Amniotic stem cell (primary cell): ENCODE data around the gene SPOCK1.
A peak's percentile ranks its signal among the peaks of the same experiment; 100 is the strongest.

Source experiments
- DNase-seq: peaks from one replicate; lab custom pipeline; 2025; lab: John Stamatoyannopoulos, UW

Gene SPOCK1

GRCh38 chr5:137194300-137194699, 304.8 kb downstream of the SPOCK1 start:
- no peak for DNase-seq

GRCh38 chr5:137192293-137192743, 306.8 kb downstream of the SPOCK1 start:
- DNase-seq: no peak

GRCh38 chr5:137191179-137191578, 307.9 kb downstream of the SPOCK1 start:
- DNase-seq: no peak

GRCh38 chr5:137190441-137190840, 308.7 kb downstream of the SPOCK1 start:
- DNase-seq: no peak

GRCh38 chr5:137190031-137190430, 309.1 kb downstream of the SPOCK1 start:
- no peak for DNase-seq

- DNase-seq: no peak
Observed at GRCh38 chr5:137188566-137188965, 310.6 kb downstream of the SPOCK1 start.

- DNase-seq: peak; percentile 49
Observed at GRCh38 chr5:137186759-137187461, 312.2 kb downstream of the SPOCK1 start.

GRCh38 chr5:137185193-137185592, 313.9 kb downstream of the SPOCK1 start:
- DNase-seq: no peak

- DNase-seq: no peak
Observed at GRCh38 chr5:137184734-137185133, 314.4 kb downstream of the SPOCK1 start.

- DNase-seq: no peak
Observed at GRCh38 chr5:137182576-137182975, 316.6 kb downstream of the SPOCK1 start.

- DNase-seq: no peak
Observed at GRCh38 chr5:137181667-137182066, 317.5 kb downstream of the SPOCK1 start.

- DNase-seq: no peak
Observed at GRCh38 chr5:137179203-137179602, 319.9 kb downstream of the SPOCK1 start.

GRCh38 chr5:137176609-137177008, 322.5 kb downstream of the SPOCK1 start:
- DNase-seq: no peak

- DNase-seq: no peak
Observed at GRCh38 chr5:137176126-137176525, 323.0 kb downstream of the SPOCK1 start.

GRCh38 chr5:137174196-137174595, 324.9 kb downstream of the SPOCK1 start:
- no peak for DNase-seq

GRCh38 chr5:137172258-137172657, 326.9 kb downstream of the SPOCK1 start:
- no peak for DNase-seq

GRCh38 chr5:137167187-137167586, 331.9 kb downstream of the SPOCK1 start:
- no peak for DNase-seq

- no peak for DNase-seq
Observed at GRCh38 chr5:137164961-137165360, 334.2 kb downstream of the SPOCK1 start.

- DNase-seq: no peak
Observed at GRCh38 chr5:137164536-137164935, 334.6 kb downstream of the SPOCK1 start.

GRCh38 chr5:137158691-137159090, 340.4 kb downstream of the SPOCK1 start:
- DNase-seq: no peak

- no peak for DNase-seq
Observed at GRCh38 chr5:137156180-137156579, 342.9 kb downstream of the SPOCK1 start.

GRCh38 chr5:137155261-137156000, 343.7 kb downstream of the SPOCK1 start:
- no peak for DNase-seq

- DNase-seq: no peak
Observed at GRCh38 chr5:137152616-137153015, 346.5 kb downstream of the SPOCK1 start.
